ENCODE data around the gene ZNF587B. TPM values are rescaled to one million over a fixed set of nuclear protein-coding genes. Genes with fewer than 3 reads are reported as not detected.

Gene ZNF587B
- total and polyA plus RNA-seq, 10 of the 15 experiments (the other 5 are each of a cell fraction or from before 2014, with no cell fraction given), result 4.1 to 33.9 (median 15.2) TPM

GRCh38 chr19:57841122-57841763, 11.1 kb downstream of the ZNF587B start:
- Histone ChIP-seq H3K27me3 (replicated peaks in 1 of 2; ENCODE audit: control insufficient read depth in 2 of 2, insufficient read depth in 2 of 2, low read length in 1 of 2) (no peaks in the 10 kb centered on the region), H2AFZ (ENCODE audit: control insufficient read depth, low read depth, low read length) (no peak overlapping the region), H3K79me2 (ENCODE audit: control insufficient read depth, insufficient read depth, low read length) (peaks cover 2% of the 10 kb centered on the region), H4K20me1 (ENCODE audit: control insufficient read depth, insufficient read depth) (no peaks in the 10 kb centered on the region), H3K9me3 (replicated peaks; ENCODE audit: control insufficient read depth, insufficient read depth, low read length) (no peaks in the 10 kb centered on the region), H3K9ac (ENCODE audit: control insufficient read depth, insufficient read depth, low read length) (no peak overlapping the region), H3K4me3 (no peak overlapping the region), H3K36me3 (ENCODE audit: control insufficient read depth in 2 of 2, insufficient read depth in 2 of 2, low read length in 1 of 2) (peaks cover 0 to 12% of the 10 kb centered on the region in 2 experiments; a peak in 2 of 4 replicates), H3K4me1 (ENCODE audit: control insufficient read depth, insufficient read depth, low read length) (no peaks in the 10 kb centered on the region), H3K4me2 (ENCODE audit: control insufficient read depth, insufficient read depth) (no peak overlapping the region), H3K27ac (ENCODE audit: control insufficient read depth, insufficient read depth) (no peak overlapping the region)
- no TSS peak for BruUV-seq (replicated peaks)
- FAIRE-seq (no peak), DNase-seq (ENCODE audit: low read depth, low spot score) (no peak), ATAC-seq (no peak)
- ChIA-PET CTCF (no interaction called here), POLR2A (no interaction called here), SMC1A (ENCODE audit: uncharacterized antibody, unreplicated experiment) (no interaction called here), RAD21 (ENCODE audit: unreplicated experiment) (no interaction called here)
- intact Hi-C loops (cut with micrococcal nuclease; ENCODE audit: unreplicated experiment) (no loop called here), in situ Hi-C loops (cut with MboI) (no loop called here)
- WGBS (ENCODE audit: insufficient coverage, insufficient replicate concordance, low lambda C conversion rate, missing lambda C conversion rate), result 89% methylated on average over 6 of the region's 6 CpGs
- TF ChIP-seq CHD4 (IDR thresholded peaks at IDR 0.05), result no peak
- no peak for TF ChIP-seq BMI1 (IDR thresholded peaks at IDR 0.05; ENCODE audit: borderline replicate concordance)
- no peak for TF ChIP-seq STAT3 (IDR thresholded peaks at IDR 0.05; ENCODE audit: low read depth, low read length)
- TF ChIP-seq KDM1A (IDR thresholded peaks at IDR 0.05; ENCODE audit: borderline replicate concordance), result no peak
- no peak for TF ChIP-seq DPF2 (IDR thresholded peaks at IDR 0.05)
- TF ChIP-seq NR2C2 (IDR thresholded peaks at IDR 0.05; ENCODE audit: borderline replicate concordance, control insufficient read depth, insufficient read length, low read depth), result no peak
- no peak for TF ChIP-seq TCF7 (IDR thresholded peaks at IDR 0.05; ENCODE audit: borderline replicate concordance)
- no peak for TF ChIP-seq MYC (IDR thresholded peaks at IDR 0.05; ENCODE audit: insufficient read depth, insufficient read length, insufficient replicate concordance, low read length, severe bottlenecking)
- TF ChIP-seq MXI1 (IDR thresholded peaks at IDR 0.05; ENCODE audit: low read depth, low read length), result no peak
- TF ChIP-seq CHD1 (IDR thresholded peaks at IDR 0.05; ENCODE audit: low read depth, low read length), result no peak
- no peak for TF ChIP-seq SUPT20H (IDR thresholded peaks at IDR 0.05; ENCODE audit: borderline replicate concordance, control insufficient read depth, low read depth, low read length)
- no peak for TF ChIP-seq ZBTB40 (IDR thresholded peaks at IDR 0.05; ENCODE audit: borderline replicate concordance)
- TF ChIP-seq, protein P1, sequence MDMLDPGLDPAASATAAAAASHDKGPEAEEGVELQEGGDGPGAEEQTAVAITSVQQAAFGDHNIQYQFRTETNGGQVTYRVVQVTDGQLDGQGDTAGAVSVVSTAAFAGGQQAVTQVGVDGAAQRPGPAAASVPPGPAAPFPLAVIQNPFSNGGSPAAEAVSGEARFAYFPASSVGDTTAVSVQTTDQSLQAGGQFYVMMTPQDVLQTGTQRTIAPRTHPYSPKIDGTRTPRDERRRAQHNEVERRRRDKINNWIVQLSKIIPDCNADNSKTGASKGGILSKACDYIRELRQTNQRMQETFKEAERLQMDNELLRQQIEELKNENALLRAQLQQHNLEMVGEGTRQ (IDR thresholded peaks at IDR 0.05; ENCODE audit: borderline replicate concordance, low read depth, low read length), result no peak
- no peak for TF ChIP-seq CBX3 (IDR thresholded peaks at IDR 0.05; ENCODE audit: borderline replicate concordance, low read depth)
- TF ChIP-seq BCL11A (IDR thresholded peaks at IDR 0.05; ENCODE audit: low read depth, low read length), result no peak
- TF ChIP-seq, protein P2, sequence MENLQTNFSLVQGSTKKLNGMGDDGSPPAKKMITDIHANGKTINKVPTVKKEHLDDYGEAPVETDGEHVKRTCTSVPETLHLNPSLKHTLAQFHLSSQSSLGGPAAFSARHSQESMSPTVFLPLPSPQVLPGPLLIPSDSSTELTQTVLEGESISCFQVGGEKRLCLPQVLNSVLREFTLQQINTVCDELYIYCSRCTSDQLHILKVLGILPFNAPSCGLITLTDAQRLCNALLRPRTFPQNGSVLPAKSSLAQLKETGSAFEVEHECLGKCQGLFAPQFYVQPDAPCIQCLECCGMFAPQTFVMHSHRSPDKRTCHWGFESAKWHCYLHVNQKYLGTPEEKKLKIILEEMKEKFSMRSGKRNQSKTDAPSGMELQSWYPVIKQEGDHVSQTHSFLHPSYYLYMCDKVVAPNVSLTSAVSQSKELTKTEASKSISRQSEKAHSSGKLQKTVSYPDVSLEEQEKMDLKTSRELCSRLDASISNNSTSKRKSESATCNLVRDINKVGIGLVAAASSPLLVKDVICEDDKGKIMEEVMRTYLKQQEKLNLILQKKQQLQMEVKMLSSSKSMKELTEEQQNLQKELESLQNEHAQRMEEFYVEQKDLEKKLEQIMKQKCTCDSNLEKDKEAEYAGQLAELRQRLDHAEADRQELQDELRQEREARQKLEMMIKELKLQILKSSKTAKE (IDR thresholded peaks at IDR 0.05; ENCODE audit: low read depth, poor library complexity, severe bottlenecking), result no peak

All from GM12878 (cell line).